Measurements from ENCODE around the gene UGT1A10.
"Not testable (repeated sequence)": the region's sequence is repeated elsewhere in the genome, so short reads cannot be mapped to it uniquely, and the experiment has no call there.

Gene UGT1A10

DNA sequence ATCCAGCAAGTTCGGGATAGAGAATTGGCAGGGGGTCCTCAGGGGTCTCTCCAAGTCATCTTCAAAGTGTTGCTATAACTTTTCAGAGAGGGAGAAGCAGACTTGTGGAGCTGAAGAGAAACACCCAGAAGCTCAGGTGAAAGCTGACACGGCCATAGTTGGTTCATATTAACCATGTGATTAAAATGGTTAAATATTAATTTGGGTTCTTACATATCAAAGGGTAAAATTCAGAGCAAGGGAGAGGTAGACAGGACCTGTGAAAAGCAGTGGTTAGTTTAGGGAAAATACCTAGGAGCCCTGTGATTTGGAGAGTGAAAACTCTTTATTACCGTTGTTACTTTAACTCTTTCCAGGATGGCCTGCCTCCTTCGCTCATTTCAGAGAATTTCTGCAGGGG lies 56.4 kb downstream of the UGT1A10 start, which contains the start of gene UGT1A6:
TSS of gene UGT1A6 (plus strand) at position 243 of the 400 bp plus-strand sequence. CDS start at position 358, 115 bp downstream.
- no peak for DNase-seq (ENCODE audit: low read depth)

DNA sequence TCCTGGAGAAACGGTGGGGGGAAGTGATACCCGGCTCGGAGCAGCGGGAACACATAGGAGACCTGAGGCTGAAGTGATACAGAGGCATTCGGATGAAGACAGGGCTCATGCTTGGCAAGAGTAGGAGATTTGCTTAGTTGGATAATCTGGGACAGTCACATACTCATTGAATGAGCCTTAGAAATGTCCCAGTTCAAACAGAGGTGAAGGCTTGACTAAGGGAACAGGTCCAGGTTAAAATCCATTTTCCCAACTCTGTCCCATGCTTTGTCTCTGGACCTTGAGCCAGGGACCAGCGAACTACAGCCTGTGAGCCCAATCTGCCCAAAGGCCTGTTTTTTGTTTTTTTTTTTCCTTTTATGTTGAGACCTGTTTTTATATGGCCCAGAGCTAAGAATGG lies 57.7 kb downstream of the UGT1A10 start:
- DNase-seq (ENCODE audit: low read depth): no peak

DNA sequence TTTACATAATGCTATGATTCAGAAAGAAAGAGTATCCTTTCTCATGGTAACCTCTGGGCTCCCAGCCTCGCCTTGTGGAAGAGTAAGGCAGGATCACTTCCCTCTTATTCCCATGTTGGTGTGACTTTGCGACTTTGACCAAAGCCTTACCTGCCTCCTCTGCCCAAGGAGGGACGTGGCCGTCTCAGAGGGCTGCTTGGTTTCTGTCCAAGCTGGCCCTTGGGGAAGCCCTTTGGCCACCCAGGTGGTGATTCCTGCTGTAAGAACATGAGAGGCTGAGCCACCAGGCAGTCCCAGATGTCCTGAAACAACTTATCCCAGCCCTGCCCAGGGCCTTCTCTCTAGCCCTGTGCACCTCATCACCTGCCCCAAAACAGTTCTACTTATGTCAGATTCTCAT lies 62.5 kb downstream of the UGT1A10 start:
- DNase-seq (ENCODE audit: low read depth): no peak

DNA sequence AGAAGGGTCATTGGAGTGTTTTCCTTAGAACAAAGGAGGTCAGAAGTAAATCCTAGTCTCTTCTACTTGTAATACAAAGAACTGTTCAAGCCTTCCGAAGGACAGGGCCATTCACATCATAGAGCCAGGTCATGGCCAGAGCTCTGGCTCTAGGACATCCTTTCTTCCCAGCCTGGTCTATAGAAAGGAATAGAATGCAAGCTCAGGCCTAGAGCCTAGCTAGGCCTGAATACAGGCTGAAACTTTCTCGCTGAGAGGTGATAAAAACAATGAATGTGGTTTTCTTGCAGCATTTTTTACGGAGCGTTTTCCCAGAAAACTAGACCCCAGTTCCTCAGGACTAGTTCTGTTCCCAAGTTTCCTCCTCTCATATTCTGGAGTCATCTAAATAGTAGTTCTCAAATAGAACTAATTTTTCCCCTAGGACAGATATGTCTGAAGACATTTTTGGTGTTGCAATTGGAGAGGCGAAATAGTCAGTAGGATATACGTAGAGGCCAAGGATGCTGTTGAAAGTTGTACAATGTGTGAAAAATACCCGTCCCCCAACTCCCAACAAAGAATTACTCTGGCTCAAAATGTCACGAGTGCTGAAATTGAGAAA lies 63.3 kb downstream of the UGT1A10 start:
- no peak for DNase-seq (ENCODE audit: low read depth)

DNA sequence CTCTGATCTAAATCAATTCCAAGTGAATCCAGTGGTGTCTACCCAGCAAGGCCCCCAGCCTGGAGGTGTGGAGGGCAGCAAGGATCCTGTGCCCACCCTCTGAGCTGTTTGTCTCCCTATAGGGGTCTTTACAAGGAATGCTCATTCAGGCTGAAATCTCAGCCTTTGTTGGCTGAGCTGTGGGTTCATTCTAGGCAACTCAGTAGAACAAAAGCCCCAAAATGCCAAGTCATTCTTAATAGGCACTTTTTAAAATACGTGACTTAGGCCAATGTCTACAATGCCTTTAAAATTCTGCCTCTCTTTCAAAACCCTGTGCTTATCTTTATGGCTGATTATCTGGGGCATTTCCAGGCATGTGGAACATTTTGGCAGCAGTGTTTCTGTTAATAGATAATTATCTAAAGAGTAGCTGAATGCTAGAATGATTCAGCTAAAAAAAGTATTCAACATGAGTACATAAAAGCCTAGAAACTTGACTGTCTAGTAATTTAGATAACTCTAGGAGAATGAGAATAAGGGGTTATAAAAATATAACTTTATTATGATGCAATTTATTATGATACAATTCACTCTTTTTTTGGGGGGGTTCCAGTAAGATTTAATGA lies 63.9 kb downstream of the UGT1A10 start:
- DNase-seq (ENCODE audit: low read depth): no peak

DNA sequence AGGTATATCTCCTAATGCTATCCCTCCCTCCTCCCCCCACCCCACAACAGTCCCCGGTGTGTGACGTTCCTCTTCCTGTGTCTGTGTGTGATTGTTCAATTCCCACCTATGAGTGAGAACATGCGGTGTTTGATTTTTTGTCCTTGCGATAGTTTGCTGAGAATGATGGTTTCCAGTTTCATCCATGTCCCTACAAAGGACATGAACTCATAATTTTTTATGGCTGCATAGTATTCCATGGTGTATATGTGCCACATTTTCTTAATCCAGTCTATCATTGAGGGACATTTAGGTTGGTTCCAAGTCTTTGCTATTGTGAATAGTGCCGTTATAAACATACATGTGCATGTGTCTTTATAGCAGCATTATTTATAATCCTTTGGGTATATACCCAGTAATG lies 64.6 kb downstream of the UGT1A10 start:
- not testable (repeated sequence) for DNase-seq (ENCODE audit: low read depth)

DNA sequence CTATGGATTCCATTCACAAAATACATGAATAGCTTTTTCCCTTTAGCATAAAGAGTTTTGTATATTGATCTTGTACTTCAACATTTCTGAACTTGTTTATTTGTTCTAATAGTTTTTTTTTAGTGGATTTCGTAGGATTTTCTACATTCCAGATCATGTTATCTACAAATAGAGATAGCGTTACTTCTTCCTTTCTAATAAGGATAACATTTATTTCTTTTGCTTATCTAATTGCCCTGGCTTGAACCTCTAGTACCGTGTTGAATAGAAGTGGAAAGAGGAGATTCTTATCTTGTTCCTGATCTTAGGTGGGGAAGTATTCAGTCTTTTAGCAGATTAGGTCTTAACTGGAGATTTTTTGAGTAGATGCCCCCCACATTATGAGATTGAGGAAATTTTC lies 66.0 kb downstream of the UGT1A10 start:
- no peak for DNase-seq (ENCODE audit: low read depth)

DNA sequence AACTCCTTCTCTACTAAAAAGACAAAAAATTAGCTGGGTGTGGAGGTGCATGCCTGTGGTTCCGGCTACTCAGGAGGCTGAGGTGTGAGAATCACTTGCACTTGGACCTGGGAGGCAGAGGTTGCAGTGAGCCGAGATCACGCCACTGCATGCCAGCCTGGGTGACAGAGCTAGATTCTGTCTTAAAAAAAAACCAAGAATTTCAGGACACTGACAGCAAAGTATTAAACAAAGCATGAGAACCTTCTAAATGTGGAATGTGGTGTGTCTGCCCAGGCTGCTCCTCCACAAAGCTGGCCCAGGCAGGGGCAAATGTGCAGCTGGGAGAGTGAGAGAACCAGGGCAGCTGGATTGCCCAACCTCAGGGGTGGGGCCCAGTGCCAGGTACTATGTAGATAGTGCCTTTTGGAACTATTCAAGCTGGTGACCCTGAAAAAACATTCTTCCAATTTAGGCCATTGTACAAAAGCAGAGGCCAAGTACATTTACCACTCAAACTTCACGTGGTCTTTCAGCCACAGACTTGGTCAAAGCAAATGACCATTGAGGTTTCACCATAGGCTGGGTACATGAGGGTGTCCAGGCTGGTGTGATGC lies 69.8 kb downstream of the UGT1A10 start:
- no peak for DNase-seq (ENCODE audit: low read depth)

DNA sequence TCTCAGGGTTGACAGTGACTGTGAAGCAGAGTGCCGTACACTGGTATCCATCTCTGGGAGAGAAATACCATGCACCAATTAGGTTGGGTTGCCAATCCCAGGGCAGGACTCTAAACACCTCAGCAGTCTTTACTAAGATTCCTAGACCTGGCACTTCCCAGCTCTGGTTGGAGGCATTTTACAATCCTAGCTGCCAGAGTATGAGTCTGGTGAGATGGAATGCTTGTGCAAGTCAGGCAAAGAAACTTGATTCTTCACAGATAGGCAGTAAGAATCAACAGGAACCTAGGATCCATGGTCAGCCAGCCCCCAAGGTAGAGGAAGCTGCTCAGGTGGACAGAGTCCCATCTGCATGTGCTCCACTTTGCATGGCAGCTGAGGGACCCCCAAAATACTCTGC lies 70.5 kb downstream of the UGT1A10 start:
- peak; percentile 8 for DNase-seq (ENCODE audit: low read depth)

DNA sequence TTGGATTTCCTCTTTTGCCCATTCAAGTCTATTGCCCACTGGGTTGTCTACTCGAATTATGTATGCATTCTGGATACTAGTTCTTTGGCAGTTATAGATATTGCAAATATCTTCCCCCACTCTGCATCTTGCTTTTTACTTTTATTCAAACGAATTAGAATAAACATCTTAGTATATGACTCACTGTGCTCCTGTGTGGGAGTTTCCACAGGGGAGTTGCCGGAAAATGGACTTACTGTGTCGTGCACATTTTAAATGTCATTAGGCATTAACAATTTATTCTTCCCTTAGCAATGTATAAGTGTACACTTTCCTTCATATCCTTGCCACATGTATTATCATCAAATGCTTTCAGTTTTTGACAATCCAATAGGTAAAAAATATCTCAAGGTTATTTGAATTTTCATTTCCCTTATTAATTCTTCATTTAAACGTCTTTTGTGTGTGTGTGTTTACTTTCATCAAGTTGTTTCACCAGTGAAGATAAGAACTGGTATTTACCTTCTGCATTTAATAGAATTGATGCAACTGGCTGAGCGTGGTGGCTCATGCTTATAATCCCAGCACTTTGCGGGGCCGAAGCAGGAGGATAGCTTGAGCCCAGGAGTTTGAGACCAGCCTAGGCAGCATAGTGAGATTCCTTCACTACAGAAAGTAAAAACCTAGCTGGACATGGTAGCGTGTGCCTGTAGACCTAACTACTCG lies 71.8 kb downstream of the UGT1A10 start:
- DNase-seq (ENCODE audit: low read depth): no peak

DNA sequence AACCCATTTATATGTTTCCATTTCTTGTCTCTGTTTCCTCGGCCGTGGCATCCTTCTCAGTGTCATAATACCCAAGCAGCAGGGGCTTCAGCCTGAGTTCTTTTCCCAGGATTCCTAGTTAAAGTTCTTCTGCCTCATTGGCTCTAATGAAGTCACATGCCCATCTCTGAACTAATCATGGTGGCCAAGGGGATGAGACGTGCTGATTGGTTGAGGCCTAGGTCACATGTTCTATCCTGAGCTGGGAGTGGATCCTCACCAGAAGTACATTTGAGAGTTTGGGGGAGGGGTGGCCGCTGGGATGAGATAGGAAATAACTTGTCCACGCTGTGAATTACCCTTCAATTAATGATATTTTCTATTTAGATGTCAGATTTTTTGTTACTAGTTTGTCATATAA lies 72.7 kb downstream of the UGT1A10 start:
- no peak for DNase-seq (ENCODE audit: low read depth)

DNA sequence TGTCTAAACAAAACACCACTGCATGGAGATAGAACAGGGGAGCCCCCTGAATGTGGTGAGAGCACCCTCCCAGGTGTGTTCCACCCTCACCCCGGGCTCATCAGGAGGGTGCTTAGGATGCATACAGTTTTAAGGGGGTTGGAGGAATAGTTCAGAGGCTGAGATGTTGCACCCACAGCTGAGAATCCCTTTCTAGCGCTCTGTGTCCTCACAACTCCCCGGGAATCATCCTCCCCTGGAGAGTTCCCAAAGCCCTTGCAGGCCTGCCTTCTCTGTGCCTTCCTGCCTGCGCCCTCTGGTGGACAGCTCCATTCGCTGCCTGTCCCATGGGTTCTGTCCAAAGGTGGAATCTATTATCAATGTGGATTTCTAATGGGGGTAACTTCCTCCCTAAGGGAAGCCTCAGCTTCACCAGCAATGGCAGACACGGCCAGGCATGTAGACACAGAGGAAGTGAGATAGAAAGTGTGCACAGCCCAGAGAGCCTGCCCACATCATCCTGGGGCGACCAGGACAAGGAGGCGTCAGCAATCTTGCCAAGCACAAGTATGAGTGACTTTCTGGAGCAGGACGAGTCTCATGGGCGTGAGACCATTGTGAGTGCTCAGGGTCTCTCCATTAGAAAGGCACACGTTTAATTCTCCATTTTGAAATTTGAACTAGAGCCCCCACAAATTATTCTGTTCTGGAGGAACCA lies 75.2 kb downstream of the UGT1A10 start:
- DNase-seq (ENCODE audit: low read depth): peak; percentile 68

DNA sequence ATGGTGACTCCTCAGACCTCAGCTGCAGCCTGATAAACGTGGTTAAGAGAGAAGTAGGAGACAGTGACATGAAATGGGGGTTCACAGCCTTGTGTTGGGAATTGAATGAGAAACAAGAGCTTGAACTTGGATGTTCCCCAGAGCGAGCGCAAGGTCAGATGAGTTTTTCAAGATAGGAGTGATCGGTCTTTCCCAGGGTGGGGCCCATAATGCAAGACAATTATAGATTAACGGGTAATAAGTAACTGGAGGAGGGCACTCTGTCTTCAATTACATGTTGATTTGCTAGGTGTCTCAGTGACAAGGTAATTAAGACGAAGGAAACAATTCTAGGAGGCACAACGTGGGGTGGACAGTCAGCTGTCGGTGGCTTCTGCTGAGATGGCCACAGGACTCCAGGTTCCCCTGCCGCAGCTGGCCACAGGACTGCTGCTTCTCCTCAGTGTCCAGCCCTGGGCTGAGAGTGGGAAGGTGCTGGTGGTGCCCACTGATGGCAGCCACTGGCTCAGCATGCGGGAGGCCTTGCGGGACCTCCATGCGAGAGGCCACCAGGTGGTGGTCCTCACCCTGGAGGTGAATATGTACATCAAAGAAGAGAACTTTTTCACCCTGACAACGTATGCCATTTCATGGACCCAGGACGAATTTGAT lies 76.5 kb downstream of the UGT1A10 start, which contains the start of gene UGT1A5:
TSS of gene UGT1A5 (plus strand) at position 297 of the 651 bp plus-strand sequence. CDS start at position 382, 85 bp downstream.
- DNase-seq (ENCODE audit: low read depth): no peak

DNA sequence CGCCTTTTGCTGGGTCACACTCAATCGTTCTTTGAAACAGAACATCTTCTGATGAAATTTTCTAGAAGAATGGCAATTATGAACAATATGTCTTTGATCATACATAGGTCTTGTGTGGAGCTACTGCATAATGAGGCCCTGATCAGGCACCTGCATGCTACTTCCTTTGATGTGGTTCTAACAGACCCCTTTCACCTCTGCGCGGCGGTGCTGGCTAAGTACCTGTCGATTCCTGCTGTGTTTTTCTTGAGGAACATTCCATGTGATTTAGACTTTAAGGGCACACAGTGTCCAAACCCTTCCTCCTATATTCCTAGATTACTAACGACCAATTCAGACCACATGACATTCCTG lies 77.0 kb downstream of the UGT1A10 start:
- no peak for DNase-seq (ENCODE audit: low read depth)

DNA sequence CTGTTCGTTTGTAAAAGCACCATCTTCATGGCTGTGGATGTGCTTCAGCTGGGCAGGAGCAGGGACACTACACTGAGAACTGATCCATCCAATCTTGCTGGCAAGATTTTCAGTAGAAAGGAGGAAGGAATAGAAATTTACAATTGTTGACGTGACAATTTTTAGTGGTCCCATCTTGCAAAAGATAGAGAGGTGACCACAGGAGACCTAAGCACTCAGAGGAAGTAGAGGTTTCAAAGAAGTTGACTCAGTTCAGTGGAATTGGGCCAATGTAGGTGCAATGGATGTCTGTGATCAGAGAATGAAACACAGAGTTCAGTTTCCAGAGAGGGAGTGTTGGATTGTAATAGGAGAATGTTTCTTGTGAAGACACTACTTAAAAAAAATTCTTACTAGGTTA lies 77.9 kb downstream of the UGT1A10 start:
- DNase-seq (ENCODE audit: low read depth): no peak

DNA sequence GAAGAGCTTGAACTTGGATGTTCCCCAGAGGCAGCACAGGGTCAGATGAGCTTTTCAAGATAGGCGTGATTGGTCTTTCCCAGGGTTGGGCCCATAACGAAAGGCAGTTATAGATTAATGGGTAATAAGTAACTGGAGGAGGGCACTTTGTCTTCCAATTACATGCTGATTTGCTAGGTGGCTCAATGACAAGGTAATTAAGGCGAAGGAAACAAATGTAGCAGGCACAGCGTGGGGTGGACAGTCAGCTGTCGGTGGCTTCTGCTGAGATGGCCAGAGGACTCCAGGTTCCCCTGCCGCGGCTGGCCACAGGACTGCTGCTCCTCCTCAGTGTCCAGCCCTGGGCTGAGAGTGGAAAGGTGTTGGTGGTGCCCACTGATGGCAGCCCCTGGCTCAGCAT lies 82.3 kb downstream of the UGT1A10 start, which contains the start of gene UGT1A4:
TSS of gene UGT1A4 (plus strand) at position 185 of the 400 bp plus-strand sequence. CDS start at position 270, 85 bp downstream.
- DNase-seq (ENCODE audit: low read depth): no peak

DNA sequence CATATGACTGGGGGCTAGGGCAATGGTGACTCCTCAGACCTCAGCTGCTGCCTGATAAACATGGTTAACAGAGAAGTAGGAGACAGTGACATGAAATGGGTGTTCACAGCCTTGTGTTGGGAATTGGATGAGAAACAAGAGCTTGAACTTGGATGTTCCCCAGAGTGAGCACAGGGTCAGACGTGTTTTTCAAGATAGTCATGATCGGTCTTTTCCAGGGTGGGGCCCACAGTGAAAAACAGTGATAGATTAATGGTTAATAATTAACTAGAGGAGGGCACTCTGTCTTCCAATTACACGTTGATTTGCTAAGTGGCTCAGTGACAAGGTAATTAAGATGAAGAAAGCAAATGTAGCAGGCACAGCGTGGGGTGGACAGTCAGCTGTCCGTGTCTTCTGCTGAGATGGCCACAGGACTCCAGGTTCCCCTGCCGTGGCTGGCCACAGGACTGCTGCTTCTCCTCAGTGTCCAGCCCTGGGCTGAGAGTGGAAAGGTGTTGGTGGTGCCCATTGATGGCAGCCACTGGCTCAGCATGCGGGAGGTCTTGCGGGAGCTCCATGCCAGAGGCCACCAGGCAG lies 92.6 kb downstream of the UGT1A10 start, which contains the start of gene UGT1A3:
TSS of gene UGT1A3 (plus strand) at position 320 of the 579 bp plus-strand sequence. CDS start at position 405, 85 bp downstream.
- no peak for DNase-seq (ENCODE audit: low read depth)

DNA sequence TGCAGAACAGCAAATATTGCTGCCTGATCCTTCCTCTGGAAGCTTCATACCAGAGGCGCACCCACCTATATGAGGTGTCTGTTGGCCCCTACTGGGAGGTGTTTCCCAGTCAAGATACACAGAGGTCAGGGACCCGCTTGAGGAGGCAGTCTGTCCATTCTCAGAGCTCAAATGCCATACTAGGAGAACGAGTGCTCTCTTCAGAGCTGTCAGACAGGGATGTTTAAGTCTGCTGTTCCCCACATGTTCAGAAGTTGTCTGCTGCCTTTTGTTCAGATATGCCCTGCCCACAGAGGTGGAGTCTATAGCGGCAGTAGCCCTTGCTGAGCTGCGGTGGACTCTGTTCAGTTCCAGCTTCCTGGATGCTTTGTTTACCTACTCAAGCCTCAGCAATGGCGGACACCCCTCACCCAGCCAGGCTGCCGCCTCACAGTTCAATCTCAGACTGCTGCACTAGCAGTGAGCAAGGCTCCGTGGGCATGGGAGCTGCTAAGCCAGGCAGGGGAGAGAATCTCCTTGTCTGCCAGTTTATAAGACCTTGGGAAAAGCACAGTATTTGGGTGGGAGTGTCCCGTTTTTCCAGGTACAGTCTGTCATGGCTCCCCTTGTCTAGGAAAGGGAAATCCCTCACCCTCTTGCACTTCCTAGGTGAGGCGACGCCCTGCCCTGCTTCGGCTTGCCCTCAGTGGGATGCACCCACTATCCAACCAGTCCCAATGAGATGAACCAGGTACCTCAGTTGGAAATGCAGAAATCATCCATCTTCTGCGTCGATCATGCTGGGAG lies 100.8 kb downstream of the UGT1A10 start:
- not testable (repeated sequence) for DNase-seq (ENCODE audit: low read depth)

DNA sequence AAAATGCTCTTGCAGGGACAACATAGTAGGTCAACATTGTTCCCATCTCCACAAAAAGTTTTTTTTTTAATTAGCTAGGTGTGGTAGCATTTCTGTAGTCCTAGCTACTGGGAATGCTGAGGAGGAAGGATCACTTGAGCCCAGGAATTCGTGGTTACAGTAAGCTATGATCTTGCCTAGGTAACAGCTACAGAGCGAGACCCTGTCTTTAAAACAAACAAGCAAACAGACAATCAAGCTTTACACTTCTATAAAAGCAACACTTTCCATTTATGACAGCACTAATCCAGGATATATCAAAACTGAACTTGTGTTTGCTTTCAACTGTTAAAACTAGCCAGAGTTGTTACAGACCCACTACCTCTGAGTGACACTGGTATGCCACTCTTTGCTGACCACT lies 104.6 kb downstream of the UGT1A10 start:
- DNase-seq (ENCODE audit: low read depth): no peak
